BJ (cell line): ENCODE measurements around the gene RPL9. TPM values are rescaled to one million over a fixed set of nuclear protein-coding genes. Genes with fewer than 3 reads are reported as not detected.

ENCODE experiments used
- CTCF ChIA-PET: fragments of 350-600 bp; formaldehyde crosslinking; extraction: SDS; loops from one replicate; lab custom pipeline; 2021; ENCODE audit warnings: antibody characterized with exemption, inconsistent platforms; lab: Yijun Ruan, JAX
- POLR2A ChIA-PET: fragments of 300-600 bp; sonication (Branson Sonifier 250); formaldehyde crosslinking; extraction: SDS; loops from one replicate; lab custom pipeline; 2021; ENCODE audit warnings: antibody characterized with exemption; lab: Charles Lee
- DNase-seq: peaks from one replicate; pipeline ENCODE4 v3.0.0-alpha.2; 2011; ENCODE audit warnings: low read depth
- H3K27me3 ChIP-seq: 2 replicates; pipeline ENCODE4 v1.6.0; 2011; ENCODE audit warnings: low read length; ENCODE audit not compliant: control insufficient read depth, insufficient read depth
- H3K36me3 ChIP-seq: 2 replicates; pipeline ENCODE4 v1.5.1; 2011; ENCODE audit warnings: low read length; ENCODE audit not compliant: control insufficient read depth, insufficient read depth
- H3K4me3 ChIP-seq: 2 replicates; pipeline ENCODE4 v1.5.1; 2011; ENCODE audit warnings: low read depth, mild to moderate bottlenecking, control low read depth, low read length
- polyA plus RNA-seq: library from polyadenylated mRNA; depleted of rRNA; stranded (reverse); fragments of >200 nt; gene quantifications from 2 replicates; pipeline ENCODE4 v1.2.3, GENCODE V29; 2011; rRNA removed
- small RNA-seq: library from RNA; depleted of rRNA; stranded (forward); fragments of <200 nt; gene quantifications from one replicate; pipeline ENCODE3, GENCODE V24; 2012; ENCODE audit warnings: low replicate concordance, low read depth; ENCODE audit not compliant: insufficient read length
- TF ChIP-seq, protein P1 (sequence below): IDR thresholded peaks from 2 replicates; pipeline ENCODE4 v1.5.1; 2011; ENCODE audit warnings: low read depth, mild to moderate bottlenecking, control low read depth, inconsistent platforms, low read length, moderate library complexity; ENCODE audit not compliant: insufficient read depth

RPL9 gene
- polyA plus RNA-seq, 1 experiment, result 458 TPM

DNA sequence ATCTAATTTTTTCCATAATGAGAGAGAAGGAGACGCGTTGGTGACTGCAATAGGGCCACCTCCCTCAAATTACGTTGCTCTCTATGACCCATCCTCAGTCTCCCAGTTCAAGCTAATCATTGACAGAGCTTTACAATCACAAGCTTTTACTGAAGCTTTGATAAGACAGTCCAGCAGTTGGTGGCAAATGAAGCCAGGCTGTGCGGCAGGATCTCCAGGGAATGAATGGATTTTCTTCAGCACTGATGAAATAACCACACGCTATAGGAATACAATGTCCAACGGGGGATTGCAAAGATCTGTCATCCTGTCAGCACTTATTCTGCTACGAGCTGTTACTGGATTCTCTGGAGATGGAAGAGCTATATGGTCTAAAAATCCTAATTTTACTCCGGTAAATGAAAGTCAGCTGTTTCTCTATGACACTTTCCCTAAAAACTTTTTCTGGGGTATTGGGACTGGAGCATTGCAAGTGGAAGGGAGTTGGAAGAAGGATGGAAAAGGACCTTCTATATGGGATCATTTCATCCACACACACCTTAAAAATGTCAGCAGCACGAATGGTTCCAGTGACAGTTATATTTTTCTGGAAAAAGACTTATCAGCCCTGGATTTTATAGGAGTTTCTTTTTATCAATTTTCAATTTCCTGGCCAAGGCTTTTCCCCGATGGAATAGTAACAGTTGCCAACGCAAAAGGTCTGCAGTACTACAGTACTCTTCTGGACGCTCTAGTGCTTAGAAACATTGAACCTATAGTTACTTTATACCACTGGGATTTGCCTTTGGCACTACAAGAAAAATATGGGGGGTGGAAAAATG lies 51.7 kb downstream of the RPL9 start, which contains the start of gene KLB:
Gene KLB (plus strand): TSS at position 168 of the 821 bp plus-strand sequence. CDS start 20 bp downstream, at position 188.
- TF ChIP-seq, protein P1, sequence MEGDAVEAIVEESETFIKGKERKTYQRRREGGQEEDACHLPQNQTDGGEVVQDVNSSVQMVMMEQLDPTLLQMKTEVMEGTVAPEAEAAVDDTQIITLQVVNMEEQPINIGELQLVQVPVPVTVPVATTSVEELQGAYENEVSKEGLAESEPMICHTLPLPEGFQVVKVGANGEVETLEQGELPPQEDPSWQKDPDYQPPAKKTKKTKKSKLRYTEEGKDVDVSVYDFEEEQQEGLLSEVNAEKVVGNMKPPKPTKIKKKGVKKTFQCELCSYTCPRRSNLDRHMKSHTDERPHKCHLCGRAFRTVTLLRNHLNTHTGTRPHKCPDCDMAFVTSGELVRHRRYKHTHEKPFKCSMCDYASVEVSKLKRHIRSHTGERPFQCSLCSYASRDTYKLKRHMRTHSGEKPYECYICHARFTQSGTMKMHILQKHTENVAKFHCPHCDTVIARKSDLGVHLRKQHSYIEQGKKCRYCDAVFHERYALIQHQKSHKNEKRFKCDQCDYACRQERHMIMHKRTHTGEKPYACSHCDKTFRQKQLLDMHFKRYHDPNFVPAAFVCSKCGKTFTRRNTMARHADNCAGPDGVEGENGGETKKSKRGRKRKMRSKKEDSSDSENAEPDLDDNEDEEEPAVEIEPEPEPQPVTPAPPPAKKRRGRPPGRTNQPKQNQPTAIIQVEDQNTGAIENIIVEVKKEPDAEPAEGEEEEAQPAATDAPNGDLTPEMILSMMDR, result no peak
- Histone ChIP-seq H3K27me3 (no peaks in the 10 kb centered on the region), H3K4me3 (no peak within 1 kb of the TSS), H3K36me3 (no peaks in the 10 kb centered on the region)
- ChIA-PET CTCF (interaction anchor here (2.0 kb wide), 1 partner anchor 14 kb away, joined by 10 read pairs; no protein-coding TSS in a partner anchor), POLR2A (interaction anchor here (0.6 kb wide), 1 partner anchor 647 kb away, joined by 11 read pairs; no protein-coding TSS in a partner anchor)
- no peak for DNase-seq

Small RNA genes lying within 50 kb of the gene (small RNA-seq; reads per million reads assigned to genes)
- not detected for gene MIR5591
- gene RF00019, result not detected

Other genes starting within 250 kb of the RPL9 start
- gene RFC1, start 92.6 kb downstream of the RPL9 start, polyA plus RNA-seq, result 18.1 and 32.6 TPM in 2 replicates
- gene KLB, start 52.0 kb downstream of the RPL9 start, polyA plus RNA-seq, result not detected in 2 replicates
- 5.1 and 8.0 TPM in 2 replicates for gene LIAS, start 134 bp upstream of the RPL9 start, polyA plus RNA-seq
- gene UGDH, start 68.5 kb upstream of the RPL9 start, polyA plus RNA-seq, result 27.9 and 55.4 TPM in 2 replicates
- 25.4 and 41.9 TPM in 2 replicates for gene SMIM14, start 179.9 kb upstream of the RPL9 start, polyA plus RNA-seq
- gene UBE2K, start 239.2 kb upstream of the RPL9 start, polyA plus RNA-seq, result 44.1 and 67.8 TPM in 2 replicates